Measurements from ENCODE around the gene IGLL1. TPM values are rescaled to one million over a fixed set of nuclear protein-coding genes. Genes with fewer than 3 reads are reported as not detected.

Gene IGLL1
- total and polyA plus RNA-seq, 2 donors (not counting 1 experiment from before 2014, with no cell fraction given) = not detected

- WGBS (ENCODE audit: insufficient coverage) = 1% methylated on average over 70 of the region's 73 CpGs
- peaks cover 0 to 36% (median 13%) of the 10 kb centered on the region in 4 experiments for H3K27me3 ChIP-seq (replicated peaks in 1 of 4; ENCODE audit: control extremely low read depth in 1 of 4, control insufficient read depth in 3 of 4, insufficient read depth in 4 of 4, low read length in 3 of 4)
- no peak overlapping the region for H3K27ac ChIP-seq (ENCODE audit: low read length in 2 of 2)
- Mint-ChIP-seq H3K4me3 (peak overlapping the region; percentile 91), H3K4me1 (peaks cover 7% of the 10 kb centered on the region), H3K9me3 (ENCODE audit: insufficient read depth) (no peaks in the 10 kb centered on the region), H3K27me3 (peaks cover 34% of the 10 kb centered on the region), H3K27ac (peak overlapping the region; percentile 32)
- H3K79me2 ChIP-seq (ENCODE audit: control insufficient read depth, insufficient read depth, low read length) = no peaks in the 10 kb centered on the region
- POLR2A ChIA-PET = interaction anchor here (0.7 kb wide), 1 partner anchor 17 kb away, joined by 3 read pairs; no protein-coding TSS in a partner anchor
- H3K4me2 ChIP-seq (replicated peaks; ENCODE audit: low read depth, low read length, poor library complexity, severe bottlenecking) = peak overlapping the region; percentile 87
- H4K20me1 ChIP-seq (ENCODE audit: control insufficient read depth, insufficient read depth, low read length, poor library complexity, severe bottlenecking) = no peaks in the 10 kb centered on the region
- no peak for TF ChIP-seq CTCF (IDR thresholded peaks at IDR 0.05)
- no peak for TF ChIP-seq EZH2 (IDR thresholded peaks at IDR 0.05; ENCODE audit: borderline replicate concordance, insufficient read depth, low read depth, low read length, poor library complexity, severe bottlenecking)
- CTCF ChIA-PET = no interaction called here
- peak overlapping the region; percentile 39 to 65 (median 56) for H3K4me3 ChIP-seq (ENCODE audit: control extremely low read depth in 1 of 5, extremely low read depth in 1 of 5, insufficient read depth in 1 of 5, low read depth in 2 of 5, low read length in 4 of 5)
- H3K9ac ChIP-seq (ENCODE audit: low read length) = peak overlapping the region; percentile 66
- H3K36me3 ChIP-seq (replicated peaks in 1 of 2; ENCODE audit: control extremely low read depth in 1 of 2, control insufficient read depth in 1 of 2, extremely low read depth in 1 of 2, insufficient read depth in 2 of 2, low read length in 1 of 2) = no peaks in the 10 kb centered on the region
- H3K4me1 ChIP-seq (ENCODE audit: control insufficient read depth in 2 of 2, insufficient read depth in 2 of 2, low read length in 2 of 2) = peaks cover 8 to 10% of the 10 kb centered on the region in 2 donors
- H3K9me3 ChIP-seq (ENCODE audit: control extremely low read depth in 1 of 3, control insufficient read depth in 2 of 3, insufficient read depth in 1 of 3, low read length in 2 of 3) = peaks cover 0 to 11% (median 0%) of the 10 kb centered on the region in 3 donors
- ATAC-seq (ENCODE audit: low read depth) (peak; percentile 41), DNase-seq (peak; percentile 41)
- intact Hi-C loops (cut with micrococcal nuclease) = no loop called here
- peak overlapping the region; percentile 71 for H2AFZ ChIP-seq (ENCODE audit: insufficient read depth, low read depth, low read length, poor library complexity, severe bottlenecking)
These were observed 14.0 kb downstream of the IGLL1 start for GRCh38 chr22:23565915-23566704.

Measured in B cell (primary cell).